ENCODE data around the gene AGBL1.

Gene AGBL1

GRCh38 chr15:86659724-86660411 lies 580.2 kb downstream of the AGBL1 start:
- DNase-seq = no peak

DNA sequence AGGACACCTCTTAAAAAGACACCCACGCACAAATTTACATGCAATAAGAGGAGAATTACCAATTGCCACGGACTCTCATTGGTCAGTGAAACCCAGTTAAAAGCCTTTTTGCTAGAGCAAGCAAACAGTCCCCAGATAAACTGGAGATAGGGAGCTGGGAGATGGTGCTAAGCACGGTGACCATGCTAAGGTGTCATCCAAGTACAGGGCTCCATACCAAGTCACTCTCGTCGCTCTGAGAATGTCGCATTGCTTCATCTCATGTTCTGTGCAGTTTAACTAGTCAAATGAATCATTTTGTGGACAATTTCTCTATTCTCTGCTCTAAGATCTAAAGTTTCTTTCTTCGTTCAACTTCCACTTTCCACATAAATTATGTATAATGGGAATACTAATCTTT lies 581.9 kb downstream of the AGBL1 start:
- DNase-seq = no peak

GRCh38 chr15:86663304-86663703 lies 583.6 kb downstream of the AGBL1 start:
- DNase-seq = no peak

DNA sequence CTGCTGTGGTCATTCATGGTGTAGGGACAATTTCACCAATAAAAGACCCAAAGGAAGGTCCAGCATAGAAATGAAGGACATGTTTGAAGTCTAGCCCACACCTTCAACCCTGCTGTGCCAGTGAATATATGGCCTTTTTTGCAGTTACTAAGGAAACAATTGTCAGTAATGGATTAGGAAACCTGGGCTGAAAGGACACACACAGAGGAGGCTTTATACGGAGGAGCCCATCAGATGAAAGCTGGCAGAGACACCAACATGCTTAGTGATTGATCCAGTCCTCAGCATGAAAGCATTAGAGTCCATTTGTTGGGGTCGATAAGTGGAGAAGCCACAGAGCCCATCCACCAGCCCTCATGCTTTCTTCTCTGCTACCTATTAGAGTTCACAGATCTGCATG lies 584.3 kb downstream of the AGBL1 start:
- no peak for DNase-seq

DNA sequence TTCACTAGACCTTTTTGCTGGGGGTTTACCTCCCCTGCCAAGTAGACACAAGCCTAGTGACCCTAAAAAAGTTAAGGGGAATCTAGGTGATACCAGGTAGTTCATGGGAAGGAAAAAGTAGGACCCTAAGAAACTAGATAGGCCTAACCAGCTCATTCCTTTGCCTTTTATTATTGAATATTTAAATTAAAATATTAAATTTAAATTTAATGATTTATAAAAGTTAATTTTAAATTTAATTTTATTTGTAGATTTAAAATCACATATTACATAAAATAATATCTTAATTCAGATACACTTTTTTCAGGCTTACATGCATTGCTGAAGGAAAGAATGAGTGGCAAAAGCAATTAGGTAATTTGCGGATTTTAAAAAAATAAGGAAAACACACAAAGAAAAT lies 584.9 kb downstream of the AGBL1 start:
- no peak for DNase-seq

- no peak for DNase-seq
Observed at GRCh38 chr15:86676002-86676401, 596.3 kb downstream of the AGBL1 start.

GRCh38 chr15:86677278-86677677 lies 597.6 kb downstream of the AGBL1 start:
- DNase-seq = no peak

DNA sequence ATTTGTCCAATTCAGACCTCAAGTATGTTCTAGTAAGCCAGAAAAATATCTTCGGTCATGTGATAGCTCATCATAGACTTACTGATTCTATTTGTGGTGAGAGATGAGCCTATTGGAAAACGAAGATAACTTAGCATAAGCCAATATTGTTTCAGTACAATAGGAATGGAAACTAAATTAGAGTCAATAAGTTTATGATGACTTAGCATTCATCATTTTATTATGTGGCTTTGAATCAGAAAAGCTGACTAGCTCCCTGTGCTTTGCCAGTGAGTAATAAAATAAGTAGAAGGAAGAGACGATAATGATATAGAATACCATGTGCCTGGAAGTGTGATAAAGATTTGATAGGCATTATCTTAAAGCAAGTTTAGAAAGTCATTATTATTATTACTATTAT lies 605.6 kb downstream of the AGBL1 start:
- no peak for DNase-seq

DNA sequence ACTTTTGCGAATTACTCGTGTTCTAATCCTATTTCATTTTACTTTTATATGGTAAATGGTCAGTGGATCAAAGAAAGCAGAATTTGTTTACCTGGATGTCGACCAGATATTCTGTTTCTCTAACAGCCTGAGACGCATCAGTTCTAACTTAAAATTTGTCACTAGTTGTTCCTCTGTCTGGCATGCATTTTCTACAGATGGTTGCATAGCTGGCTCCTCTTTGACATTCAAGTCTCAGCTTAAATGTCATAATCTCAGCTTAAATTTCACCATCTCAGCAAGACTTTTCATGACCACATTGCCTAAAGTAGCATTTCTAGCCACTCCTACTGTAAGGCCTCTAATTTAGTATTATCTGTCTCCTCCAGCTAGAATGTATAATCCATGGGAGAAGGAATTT lies 609.3 kb downstream of the AGBL1 start:
- DNase-seq = no peak

GRCh38 chr15:86690566-86690965 lies 610.9 kb downstream of the AGBL1 start:
- DNase-seq = no peak

DNA sequence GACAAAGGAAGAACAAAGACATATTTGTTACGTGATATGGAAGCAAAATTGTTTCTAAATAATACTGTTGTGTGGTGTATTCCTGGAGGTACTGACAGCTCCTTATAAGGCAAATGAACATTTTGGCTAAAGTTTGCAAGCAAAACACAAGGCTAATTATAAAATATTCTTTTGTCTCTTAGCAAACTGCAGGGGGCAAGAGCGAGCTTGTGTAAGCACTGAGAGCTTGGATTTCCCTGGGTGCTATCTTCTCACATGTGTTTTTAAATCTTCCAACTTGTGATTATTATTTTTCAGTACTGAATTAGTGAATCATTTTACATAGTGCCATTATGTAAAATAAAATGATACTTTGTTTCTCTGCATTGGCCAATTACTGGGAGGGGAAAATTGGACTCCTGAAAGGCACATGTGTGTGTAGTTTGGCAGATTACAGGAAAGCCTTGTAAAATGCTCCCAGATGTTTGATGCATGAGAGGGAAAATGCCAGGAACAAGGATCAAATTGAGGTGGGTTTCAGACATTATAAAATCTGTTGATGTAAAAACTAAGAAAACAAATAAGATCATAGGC lies 611.5 kb downstream of the AGBL1 start:
- no peak for DNase-seq

DNA sequence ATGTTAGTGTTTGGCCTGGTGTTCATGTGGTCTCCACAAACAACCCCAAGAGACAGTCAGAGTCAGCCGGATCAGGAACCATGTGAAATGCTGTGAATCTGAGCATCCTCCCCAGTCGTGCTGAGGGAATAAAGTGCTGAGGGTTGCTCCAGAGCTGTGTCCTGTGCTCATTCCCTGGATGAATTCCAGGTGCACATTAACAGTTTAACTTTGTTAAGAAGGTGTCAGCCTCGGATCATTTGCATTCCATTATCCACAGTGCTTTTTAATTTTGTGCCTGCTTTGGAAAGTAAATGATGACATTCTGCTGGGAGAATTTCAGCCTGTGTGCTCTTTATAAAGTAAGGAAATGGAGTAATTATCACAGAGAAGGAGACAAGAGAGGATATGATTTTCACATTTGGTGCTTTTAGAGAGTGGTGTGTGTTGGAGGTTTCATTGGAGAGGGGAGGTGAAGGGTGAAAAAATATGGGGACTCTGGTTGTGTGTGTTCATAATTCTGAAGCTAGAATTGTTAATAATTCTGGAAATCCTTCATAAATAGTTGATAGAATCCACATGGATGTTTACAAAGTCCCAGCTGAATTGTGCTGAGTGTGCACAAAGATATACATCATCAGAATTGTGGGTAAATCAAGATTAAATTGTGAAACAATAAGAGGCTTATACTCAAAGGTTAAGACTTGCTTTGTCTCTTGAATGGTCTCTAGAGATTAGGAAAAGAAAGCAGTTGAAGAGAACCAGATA lies 621.4 kb downstream of the AGBL1 start:
- DNase-seq = no peak

- DNase-seq = no peak
Observed at GRCh38 chr15:86701611-86701963, 621.9 kb downstream of the AGBL1 start.

DNA sequence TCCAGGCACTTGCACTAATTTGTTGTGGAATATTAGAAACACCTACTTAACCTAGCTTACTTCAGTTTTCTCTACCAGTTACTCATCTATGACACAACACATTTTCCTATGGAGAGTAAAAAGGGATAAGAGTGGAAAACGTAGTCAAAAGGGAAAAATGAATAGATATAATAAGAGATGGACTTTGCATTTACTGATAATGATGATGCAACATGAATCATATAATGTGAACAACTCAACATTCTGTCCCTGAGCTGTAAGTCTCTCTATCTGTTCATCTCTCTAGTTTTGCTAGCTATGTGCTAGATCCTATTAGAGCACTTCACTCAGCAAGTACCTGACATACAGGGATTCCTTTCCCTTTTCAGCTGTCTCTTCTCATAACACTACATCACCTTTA lies 627.1 kb downstream of the AGBL1 start:
- no peak for DNase-seq

DNA sequence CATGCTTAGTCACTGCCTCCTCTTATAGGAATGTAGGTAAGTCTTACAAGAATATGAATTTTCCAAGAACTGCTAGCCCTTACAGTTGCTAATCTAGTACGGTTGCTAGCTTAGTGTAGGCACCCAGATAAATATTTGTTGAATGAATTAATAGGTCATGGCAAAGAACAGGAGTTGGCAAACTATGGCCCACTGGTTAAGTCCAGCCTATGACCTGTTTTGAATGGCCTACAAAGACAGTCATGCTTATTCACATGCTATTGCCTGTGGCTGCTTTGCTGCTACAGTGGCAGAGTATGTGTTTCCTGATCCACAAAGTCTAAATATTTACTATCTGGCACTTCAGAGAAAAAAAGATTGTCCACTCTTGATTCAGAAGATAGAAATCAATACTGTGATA lies 631.8 kb downstream of the AGBL1 start:
- no peak for DNase-seq

GRCh38 chr15:86714241-86714640 lies 634.6 kb downstream of the AGBL1 start:
- DNase-seq = no peak

DNA sequence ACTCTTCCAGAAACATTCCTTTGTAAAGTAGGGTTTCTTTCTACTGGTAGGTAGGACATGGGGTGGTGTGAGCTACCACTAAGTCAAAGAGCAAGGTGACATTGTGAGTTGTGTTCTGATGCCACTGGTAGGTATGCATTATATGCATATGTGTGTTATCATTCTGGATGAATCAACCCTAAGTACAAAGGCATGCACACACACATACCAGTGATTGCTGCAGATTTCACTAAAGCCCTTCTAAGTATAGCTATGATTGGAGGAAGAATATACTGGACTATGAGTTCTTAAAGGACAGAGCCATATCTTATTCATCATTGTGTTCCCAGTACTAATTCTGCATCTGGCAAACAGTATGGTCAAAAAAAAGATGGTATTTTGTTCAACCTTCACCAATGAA lies 646.0 kb downstream of the AGBL1 start:
- DNase-seq = no peak

GRCh38 chr15:86735247-86736040 lies 655.8 kb downstream of the AGBL1 start:
- DNase-seq = no peak

- no peak for DNase-seq
Observed at GRCh38 chr15:86741917-86742316, 662.2 kb downstream of the AGBL1 start.

DNA sequence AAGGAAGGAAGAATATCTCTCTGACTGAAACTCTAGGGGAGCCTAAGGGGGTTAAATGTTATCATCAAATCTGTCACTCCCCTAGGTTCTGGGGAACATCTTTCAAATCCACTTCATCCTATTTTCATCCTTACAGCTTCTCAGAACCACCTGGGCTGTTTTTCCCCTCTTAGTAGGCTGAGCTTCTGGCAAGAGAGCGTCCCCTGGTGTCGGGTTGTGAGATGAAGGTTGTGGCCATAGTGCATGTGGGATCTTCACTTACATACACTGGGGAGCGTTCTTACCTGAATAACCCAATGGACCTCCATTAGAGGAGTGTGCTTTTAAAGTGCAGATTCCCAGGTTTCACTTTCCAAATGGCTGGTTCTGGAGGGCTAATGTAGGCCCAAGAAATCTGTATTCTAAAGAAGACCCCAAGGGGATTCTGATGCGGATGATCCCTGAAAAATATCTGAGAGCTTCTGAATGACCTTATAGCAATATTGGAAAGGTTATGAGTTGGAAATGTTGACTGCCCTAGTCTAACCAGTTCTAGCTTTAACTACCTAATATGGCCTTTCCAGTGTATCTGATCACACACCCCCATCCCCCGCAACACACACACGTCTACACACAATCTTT lies 663.7 kb downstream of the AGBL1 start:
- peak; percentile 83 for DNase-seq

GRCh38 chr15:86744198-86744780 lies 664.6 kb downstream of the AGBL1 start:
- DNase-seq = no peak

DNA sequence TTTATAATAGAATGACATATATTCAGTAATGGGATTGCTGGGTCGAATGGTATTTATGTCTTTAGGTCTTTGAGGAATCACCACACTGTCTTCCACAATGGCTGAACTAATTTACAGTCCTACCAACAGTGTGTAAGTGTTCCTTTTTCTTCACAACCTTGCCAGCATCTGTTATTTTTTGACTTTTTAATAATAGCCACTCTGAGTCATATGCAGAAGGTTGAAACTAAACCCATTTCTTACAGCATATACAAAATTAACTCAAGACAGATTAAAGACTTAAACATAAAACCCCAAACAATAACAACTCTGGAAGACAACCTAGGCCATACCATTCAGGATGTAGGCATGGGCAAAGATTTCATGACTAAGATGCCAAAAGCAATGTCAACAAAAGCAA lies 671.4 kb downstream of the AGBL1 start:
- no peak for DNase-seq

- no peak for DNase-seq
Observed at GRCh38 chr15:86754846-86755245, 675.2 kb downstream of the AGBL1 start.

Data from stimulated activated CD8-positive, alpha-beta memory T cell treated with anti-CD3 and anti-CD28 coated beads, Interleukin-4, amount 100 ng/mL, for 48 hours (primary cell).